Glomerular visceral epithelial cell (primary cell): ENCODE measurements around the gene TRIM56.
"Not testable (repeated sequence)": the region's sequence is repeated elsewhere in the genome, so short reads cannot be mapped to it uniquely, and the experiment has no call there.

Experiments used
- DNase-seq: peaks from one replicate; pipeline ENCODE4 v3.0.0-alpha.2; 2016; ENCODE audit errors: extremely low spot score

TRIM56 gene

DNA sequence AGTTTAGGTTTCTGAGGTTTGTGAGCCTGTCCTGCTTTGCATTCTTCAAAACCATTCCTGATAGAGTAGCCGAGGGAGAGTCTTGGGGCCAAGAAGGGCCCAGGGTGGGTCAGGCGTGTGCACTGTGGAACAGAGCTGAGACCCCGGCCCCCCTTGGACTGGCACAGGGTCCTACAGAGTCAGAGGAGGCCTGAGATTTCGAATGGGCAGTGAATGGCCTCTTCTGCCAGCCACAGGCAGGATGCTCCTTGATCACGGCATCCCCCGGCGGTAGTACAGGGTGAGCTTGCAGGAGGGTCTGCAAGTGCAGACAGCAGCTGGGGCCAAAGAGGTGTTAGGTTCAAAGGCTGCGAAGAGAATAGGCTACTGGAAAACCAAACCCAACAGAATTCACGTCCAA, 4.6 kb downstream of the TRIM56 start:
- no peak for DNase-seq

DNA sequence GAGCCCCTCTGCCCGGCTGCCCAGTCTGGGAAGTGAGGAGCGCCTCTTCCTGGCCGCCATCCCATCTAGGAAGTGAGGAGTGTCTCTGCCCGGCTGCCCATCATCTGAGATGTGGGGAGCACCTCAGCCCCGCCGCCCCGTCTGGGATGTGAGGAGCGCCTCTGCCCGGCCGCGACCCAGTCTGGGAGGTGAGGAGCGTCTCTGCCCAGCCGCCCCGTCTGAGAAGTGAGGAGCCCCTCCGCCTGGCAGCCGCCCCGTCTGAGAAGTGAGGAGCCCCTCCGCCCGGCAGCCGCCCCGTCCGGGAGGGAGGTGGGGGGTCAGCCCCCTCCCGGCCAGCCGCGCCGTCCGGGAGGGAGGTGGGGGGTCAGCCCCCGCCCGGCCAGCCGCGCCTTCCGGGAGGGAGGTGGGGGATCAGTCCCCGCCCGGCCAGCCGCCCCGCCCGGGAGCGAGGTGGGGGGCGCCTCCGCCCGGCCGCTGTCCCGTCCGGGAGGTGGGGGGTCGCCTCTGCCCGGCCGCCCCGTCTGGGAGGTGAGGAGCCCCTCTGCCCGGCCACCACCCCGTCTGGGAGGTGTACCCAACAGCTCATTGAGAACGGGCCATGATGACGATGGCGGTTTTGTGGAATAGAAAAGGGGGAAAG, 7.1 kb downstream of the TRIM56 start:
- not testable (repeated sequence) for DNase-seq

DNA sequence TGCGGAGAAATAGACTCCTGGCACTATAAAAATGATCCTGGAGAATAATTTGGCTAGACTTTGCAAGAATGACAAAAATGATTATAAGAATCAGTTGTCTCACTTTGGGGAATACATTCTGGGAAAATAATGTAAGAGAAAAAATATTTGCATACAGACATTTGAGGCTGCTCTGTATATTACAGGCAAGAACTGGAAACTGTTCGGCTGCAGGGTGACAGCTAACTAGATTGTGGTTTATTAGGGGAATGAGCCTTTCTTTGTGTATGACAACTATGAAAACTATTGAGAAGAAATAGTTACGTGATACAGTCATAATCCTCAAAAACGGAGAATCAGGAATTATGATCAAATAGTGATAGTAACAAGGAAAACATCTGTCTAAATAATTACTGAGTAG, 8.6 kb downstream of the TRIM56 start:
- DNase-seq: peak; percentile 66

DNA sequence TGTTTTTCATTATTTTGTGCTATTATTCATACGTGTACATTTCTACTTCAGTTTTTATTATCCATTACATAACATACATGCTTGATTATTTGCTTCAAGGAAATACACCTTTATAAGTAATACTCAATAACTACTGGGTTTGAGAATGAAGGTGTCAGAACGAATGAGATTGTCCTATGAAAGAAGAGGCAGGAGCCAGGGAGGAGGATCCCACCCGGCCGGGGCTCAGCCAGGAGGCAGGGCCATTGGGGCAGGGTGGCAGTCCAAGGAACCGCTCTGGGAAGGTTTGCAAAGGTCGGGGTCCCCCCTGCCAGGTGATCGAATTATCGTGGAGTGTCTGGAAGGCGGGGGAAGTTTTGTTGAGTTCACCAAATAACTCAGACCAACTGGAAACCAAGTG, 9.1 kb downstream of the TRIM56 start:
- DNase-seq: no peak

DNA sequence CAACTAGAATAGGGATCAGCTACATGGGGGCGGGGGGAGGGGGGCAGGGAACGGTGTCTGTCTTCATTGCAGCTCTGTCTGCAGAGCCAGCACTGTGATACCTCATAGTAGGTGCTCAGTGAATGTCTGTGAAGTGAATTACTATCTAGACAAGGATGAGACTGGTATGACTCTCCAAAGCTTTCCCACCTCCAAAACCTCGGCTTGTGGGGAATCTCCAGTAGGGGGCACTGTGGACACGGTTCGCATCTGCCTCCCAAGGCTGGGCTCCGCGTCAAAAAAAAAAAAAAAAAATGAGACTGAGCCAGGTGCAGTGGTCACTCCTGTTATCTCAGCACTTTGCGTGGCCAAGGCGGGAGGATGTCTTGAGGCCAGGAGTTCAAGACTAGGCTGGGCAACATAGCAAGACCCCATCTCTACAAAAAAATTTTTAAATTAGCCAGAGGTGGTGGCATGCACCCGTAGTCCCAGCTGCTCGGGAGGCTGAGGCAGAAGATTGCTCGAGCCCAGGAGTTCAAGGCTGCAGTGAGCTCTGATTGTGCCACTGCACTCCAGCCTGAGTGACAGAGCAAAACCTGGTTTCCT, 9.6 kb downstream of the TRIM56 start:
- DNase-seq: peak; percentile 59

DNA sequence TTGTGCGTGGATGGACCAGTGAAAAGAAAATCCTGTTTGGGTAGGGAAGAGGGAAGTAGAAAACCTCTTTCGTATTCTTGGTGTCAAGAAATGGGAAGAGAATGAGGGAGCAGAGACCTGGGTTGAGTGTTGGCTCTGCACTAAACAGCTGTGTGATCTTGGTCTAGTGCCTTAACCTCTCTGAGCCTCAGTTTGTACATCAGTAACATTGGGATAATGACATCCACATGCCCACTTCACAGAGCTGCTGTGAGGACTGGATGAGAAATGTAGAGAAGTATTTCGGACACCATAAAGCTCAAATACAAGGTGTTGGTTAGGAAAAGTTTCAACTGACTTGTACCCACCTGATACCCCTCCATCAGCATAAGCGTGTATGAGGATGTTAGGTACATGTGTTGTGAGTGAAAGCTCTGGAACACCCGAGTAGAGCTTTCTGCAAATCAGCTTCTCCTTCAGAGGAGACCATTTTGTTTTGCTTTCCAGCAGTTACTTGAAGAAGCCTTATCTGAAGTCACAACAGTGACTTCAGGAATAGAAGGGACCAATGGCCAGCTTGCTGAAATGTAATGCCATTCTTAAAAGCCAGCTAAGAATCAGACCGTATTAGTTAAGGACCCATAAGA, 11.2 kb downstream of the TRIM56 start:
- no peak for DNase-seq

DNA sequence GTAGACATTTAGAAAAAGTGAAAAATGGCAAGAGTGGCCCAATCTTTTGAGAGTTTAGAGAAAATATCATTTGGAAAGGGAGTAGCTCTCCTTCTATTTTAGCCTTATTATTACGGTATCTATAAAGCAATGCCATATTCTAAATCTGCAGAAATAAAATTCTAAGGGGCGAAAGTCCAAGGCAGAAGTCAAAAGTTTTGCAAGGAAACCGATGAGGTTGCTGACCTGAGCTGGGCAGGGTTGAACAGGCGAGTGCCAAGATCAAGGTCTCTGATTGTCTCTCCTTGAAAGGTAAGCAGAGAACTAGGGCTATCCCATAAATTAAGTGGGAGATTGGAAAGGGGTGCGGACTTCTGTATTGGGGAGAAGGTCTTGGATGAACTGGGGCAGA, 11.7 kb downstream of the TRIM56 start:
- DNase-seq: no peak

DNA sequence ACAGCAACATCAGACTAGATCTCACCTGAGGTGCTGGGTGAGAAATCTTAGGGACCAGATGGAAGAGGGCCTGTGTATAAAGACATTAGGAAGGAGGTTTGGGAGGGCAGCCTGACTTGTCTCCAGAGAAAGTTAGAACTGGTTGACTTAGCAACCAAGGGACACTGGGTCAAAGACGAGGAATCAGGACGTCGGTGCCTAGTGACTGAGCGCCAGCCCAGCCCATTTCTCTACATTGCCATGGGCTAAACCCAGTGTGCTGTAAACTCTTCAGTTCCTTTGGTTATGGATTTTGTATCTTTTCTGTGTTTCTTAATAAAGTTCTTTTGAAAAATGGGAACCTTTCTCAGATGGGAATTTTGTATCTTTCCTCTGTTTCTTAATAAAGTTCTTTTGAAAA, 12.3 kb downstream of the TRIM56 start:
- DNase-seq: no peak

DNA sequence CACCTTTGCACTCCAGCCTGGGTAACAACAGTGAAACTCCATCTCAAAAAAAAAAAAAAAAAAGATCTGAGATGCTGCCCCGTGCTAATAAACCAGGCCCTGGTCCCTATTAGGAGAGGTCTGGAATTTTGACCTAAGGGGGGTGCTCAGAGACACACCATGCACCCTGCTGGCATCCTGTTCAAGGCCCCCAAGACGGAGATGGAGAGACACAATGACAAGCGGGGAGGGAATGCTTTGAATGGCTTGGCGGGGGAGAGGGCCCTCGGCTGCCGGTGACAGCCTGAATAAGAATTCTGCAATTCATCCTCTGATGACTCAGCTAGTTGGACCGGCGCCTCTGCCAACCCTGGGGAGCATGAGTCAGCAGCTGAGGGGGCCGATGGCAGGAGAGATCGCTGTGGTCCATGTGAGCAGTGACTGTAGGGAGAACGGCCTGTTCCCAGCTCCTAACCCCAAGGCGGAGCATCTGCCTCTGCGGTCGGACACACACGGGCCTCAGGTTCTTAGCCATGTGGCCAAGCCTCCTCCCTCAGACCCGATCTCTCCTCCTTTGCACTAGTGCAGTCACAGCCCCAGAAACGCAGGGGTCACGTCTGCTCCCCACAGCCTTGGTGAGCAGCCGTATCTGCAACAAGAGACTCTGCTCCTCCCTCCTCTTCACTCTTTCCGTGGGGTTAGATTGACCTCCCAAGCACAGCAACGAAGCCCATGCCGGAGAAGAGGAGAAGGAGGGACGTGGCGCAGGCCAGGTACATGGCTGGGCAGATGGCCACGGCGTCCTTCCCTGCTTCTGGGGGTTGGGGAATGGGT, 14.9 kb downstream of the TRIM56 start:
- peak; percentile 98 for DNase-seq

DNA sequence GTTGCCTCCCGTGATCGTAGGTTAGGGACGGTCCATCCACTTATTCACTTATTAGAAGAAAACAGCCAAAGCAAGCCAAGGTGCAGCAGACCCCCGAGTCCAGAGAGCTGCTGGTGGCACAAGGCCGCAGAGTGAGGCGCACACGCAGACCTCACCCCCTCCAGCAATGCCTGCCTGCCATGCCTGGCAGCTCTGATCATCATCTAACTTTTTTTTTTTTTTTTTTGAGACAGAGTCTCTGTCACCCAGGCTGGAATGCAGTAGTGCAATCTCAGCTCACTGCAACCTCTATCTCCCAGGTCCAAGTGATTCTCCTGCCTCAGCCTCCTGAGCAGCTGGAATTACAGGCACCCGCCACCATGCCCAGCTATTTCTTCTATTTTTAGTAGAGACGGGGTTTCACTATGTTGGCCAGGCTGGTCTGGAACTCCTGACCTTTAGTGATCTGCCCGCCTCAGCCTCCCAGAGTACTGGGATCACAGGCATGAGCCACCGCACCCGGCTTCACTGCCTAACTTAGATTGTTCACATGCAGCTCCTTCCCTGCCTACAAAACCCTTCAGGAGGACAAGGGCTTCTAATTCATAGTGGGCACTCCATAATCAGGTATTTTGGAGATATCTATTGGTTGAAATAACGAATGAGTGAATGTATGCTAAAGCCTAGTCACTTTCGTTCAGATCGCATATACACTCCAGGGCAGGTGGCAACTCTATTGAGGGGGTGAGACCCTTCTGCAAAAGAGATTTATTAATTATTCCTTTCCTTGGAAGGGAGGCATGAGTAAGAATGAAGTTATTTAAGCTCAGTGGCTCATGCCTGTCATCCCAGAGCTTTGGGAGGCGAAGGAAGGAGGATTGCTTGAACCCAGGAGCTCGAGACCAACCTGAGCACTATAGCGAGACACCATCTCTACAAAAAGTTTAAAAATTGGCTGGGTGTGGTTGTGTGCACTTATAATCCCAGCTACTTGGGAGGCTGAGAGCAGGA, 15.9 kb downstream of the TRIM56 start:
- no peak for DNase-seq

DNA sequence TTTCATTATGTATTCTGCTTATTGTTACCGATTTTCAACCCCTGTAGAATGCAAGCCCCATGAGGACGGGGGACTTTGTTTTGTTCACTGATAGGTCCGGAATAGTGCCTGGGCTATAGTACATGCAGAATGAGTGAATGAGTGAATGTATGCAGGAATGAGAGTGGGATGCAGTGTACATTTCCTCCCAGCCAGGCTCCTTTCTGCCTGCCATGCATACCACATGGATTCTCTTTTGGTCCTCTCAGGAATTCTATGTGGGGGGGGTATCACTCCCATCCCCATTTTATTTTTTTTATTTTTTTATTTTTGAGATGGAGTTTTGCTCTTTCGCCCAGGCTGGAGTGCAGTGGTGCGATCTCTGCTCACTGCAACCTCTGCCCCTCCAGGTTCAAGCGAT, 16.7 kb downstream of the TRIM56 start:
- no peak for DNase-seq

DNA sequence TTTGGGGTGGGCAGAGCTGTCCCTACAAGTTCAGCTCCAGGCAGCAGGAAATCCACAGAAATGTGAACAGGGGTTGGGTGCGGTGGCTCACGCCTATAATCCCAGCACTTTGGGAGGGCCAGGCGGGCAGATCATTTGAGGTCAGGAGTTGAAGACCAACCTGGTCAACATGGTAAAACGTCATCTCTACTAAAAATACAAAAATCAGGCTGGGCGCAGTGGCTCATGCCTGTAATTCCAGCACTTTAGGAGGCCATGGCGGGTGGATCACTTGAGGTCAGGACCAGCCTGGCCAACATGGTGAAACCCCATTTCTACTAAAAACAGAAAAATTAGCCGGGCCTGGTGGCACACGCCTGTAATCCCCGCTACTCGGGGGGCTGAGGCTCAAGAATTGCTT, 18.4 kb downstream of the TRIM56 start:
- DNase-seq: not testable (repeated sequence)

DNA sequence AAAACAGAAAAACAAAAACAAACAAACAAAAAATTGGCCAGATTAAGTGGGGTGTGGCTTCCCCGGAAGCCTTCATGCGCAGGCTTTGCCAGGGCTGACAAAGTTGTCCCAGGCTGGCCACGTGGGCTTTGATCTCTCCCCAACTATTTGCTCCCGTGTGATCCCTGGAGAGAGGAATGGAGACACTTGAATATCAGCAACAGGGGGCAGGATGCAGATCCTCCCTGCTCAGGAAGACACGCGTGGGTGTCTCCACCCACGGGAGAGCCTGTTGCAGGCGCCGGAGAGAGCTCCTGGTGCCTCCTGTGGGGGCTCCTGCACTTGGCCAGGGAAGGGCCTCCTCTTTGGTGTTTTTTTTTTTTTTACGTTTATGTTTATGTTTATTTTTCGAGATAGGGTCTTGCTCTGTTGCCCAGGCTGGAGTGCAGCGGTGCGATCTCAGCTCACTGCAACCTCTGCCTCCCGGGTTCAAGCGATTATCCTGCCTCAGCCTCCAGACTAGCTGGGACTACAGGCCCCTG, 19.0 kb downstream of the TRIM56 start:
- no peak for DNase-seq

DNA sequence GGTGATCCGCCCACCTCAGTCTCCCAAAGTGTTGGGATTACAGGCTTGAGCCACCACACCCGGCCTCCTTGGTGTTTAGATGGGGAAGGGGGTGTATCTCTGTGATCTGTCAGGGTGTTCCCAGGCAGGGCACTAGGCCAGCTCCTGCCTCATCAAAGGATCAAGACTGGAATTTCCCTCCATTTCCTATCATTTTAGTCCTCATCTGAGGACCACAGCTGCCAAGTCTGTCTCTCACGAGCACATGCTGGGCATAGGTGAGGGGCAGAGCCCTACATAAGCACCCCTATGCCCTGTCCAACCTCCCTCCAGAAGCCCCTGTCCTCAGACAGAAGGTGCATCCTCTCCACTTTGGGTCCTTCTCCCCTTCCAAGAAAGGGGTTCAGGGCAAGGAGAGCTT, 19.5 kb downstream of the TRIM56 start:
- DNase-seq: no peak

DNA sequence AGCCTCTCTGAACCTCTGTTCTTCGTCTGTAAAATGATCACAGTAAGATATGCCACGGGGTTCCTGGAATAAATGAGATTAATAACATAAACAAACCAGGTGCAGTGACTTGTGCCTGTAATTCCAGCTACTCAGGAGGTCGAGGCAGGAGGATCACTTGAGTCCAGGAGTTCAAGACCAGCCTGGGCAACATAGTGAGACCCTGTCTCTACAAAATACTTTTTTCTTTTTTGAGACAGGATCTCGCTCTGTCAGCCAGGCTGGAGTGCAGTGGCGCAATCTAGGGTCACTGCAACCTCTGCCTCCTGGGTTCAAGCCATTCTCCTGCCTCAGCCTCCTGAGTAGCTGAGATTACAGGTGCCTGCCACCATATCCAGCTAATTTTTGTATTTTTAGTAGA, 20.0 kb downstream of the TRIM56 start:
- not testable (repeated sequence) for DNase-seq

DNA sequence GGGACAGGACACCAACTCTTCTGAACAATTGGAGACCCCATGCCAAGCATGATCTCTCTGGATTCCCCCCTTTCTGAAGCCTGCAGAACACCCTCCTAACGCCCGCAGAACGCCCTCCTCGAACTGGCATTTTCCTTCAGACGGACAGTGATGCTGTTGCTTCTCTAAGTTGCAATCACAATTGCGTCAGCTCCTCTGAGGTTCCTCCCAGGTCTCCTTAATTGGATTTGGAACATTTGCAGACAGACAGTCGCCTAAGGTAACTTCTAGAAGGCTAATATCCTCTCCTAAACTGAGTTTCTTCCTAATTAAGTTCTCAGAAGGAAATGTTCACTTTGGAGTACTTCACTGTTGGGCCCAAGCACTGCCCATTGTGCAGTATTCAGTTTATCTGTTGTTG, 21.1 kb downstream of the TRIM56 start:
- DNase-seq: no peak

DNA sequence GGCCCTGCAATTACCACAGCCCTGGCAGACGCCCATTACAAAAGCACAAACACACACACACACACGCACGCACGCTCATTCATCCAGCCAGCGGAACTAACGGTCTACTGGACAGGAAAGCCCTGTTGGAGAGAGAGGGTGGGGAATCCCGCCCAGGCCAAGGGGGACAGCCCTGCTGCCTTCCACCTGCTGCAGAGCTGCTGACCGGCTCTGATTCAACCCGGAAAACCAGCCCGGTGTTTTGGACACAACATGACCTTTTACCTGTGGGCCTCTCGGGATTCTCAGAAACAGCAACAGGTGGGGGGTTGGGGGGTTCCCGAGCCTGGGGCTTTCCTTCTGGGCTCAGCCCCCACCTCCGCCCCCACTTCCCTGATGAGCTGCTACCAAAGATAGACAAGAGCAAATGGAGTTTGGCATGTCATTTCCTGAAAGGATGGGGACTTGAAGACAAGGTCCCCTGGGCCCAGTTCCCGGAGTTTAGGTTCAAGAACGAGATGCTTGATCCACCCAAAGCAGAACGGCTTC, 23.1 kb downstream of the TRIM56 start:
- DNase-seq: peak; percentile 95

DNA sequence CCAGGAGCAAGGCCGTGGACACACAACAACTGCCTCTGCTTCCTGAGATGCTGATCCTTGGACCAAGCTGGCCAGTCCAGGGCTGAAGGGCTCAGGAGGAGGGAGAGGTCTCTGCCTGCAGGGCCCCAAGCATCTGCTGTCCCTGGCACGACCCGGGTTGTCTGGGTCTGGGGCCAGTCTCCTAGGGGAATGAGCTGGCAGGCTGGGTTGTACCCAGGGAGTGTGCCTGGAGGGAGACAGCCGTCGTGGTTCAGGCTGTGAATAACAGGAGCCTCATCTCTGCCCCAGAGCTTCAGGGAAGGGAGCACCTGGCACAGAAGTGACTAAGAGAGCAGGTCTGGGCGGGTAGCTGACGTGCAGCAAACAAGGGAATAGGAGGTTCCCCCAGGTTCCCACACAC, 23.7 kb downstream of the TRIM56 start:
- DNase-seq: peak; percentile 82

DNA sequence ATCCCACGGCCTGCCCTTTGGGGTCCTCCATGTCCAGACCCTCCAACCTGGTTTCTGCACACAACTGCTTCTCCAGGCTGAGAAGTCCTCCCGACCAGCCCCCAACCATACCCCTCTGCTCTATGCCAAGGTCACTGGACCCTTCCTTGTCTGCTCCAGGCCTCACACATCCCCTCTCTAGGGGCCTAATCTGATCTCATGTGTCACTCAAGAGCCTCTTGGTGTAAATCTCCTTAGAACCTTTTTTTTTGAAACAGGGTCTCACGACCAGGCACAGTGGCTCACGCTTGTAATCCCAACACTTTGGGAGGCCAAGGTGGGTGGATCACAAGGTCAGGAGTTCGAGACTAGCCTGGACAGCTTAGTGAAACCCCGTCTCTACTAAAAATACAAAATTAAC, 24.1 kb downstream of the TRIM56 start:
- DNase-seq: no peak

DNA sequence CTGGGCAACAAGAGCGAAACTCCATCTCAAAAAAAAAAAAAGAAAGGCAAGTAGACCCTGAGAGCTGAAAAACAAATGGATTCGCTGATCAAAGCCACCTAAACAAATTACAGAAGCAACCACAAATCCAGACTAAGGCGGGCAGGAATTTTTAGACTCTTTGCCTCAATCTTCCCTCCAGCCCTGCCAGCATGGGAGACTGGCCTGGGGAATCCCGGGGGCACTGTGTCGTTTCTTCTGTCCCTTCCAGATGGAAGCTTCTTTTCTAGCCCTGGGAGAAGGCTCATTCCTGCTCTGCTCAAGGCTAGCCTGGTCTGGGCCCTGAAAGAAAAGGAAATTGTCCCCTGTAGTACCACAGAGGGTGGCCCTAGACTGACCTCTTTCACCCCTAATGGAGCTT, 26.0 kb downstream of the TRIM56 start:
- no peak for DNase-seq

DNA sequence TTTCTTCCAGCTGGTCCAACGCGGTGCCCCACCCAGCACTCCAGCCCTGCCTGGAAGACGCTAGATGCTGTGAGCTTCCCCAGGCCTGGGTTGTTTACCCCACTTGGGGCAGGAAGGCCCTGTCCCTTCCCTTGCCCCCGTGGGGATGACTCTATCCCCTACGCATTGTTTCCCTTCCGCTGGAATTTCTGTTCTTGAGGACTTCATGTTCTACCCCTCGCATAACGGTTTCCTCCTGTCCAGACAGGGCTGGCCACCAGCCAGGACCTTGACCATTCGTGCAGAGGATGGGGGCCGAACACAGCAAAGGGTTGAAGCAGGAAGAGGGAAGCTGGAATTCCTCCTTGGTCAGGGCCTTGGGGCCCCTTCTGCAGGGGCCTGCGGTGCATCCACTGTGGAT, 27.0 kb downstream of the TRIM56 start:
- peak; percentile 93 for DNase-seq
